GM12865 (cell line): ENCODE results near the gene CHMP4B.
A peak's percentile ranks its signal among the peaks of the same experiment; 100 is the strongest.

ENCODE experiments used
- DNase-seq: peaks from one replicate; pipeline ENCODE4 v3.0.0; 2010; ENCODE audit warnings: low read depth
- H3K4me3 ChIP-seq: 2 replicates; pipeline ENCODE4 v1.5.1; 2011; ENCODE audit warnings: mild to moderate bottlenecking, low read depth, low read length, control low read depth
- TF ChIP-seq, protein P1 (sequence below): IDR thresholded peaks from 2 replicates; pipeline ENCODE4 v1.5.1; 2011; ENCODE audit warnings: low read length, control low read depth, low read depth, inconsistent platforms; ENCODE audit not compliant: insufficient read depth; ENCODE audit errors: missing control alignments

The CHMP4B gene

GRCh38 chr20:33770005-33770404 is 41.1 kb upstream of the CHMP4B start:
- no peak for DNase-seq

DNA sequence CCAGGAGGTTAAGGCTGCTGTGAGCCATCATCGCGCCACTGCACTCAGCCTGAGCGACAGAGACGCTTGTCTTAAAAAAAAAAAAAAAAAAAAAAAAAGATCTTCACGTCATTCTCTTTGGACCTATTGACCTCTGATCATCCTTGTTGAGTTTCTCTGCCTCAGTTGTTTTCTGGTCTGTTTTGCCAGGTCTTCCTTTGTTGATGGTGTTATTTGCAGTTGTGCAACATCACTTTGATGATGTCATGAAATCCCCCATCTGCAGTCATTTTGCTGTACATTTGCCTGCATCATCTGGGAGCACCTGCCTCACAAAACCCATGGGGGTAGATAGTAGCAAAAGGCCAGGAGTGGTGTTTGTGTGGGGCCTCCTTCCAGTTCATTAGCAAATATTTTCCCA is 39.2 kb upstream of the CHMP4B start:
- no peak for DNase-seq
- no peak overlapping the region for H3K4me3 ChIP-seq
- TF ChIP-seq, protein P1, sequence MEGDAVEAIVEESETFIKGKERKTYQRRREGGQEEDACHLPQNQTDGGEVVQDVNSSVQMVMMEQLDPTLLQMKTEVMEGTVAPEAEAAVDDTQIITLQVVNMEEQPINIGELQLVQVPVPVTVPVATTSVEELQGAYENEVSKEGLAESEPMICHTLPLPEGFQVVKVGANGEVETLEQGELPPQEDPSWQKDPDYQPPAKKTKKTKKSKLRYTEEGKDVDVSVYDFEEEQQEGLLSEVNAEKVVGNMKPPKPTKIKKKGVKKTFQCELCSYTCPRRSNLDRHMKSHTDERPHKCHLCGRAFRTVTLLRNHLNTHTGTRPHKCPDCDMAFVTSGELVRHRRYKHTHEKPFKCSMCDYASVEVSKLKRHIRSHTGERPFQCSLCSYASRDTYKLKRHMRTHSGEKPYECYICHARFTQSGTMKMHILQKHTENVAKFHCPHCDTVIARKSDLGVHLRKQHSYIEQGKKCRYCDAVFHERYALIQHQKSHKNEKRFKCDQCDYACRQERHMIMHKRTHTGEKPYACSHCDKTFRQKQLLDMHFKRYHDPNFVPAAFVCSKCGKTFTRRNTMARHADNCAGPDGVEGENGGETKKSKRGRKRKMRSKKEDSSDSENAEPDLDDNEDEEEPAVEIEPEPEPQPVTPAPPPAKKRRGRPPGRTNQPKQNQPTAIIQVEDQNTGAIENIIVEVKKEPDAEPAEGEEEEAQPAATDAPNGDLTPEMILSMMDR, result no peak

More at GRCh38 chr20:33770005-33770404, 41.1 kb upstream of the CHMP4B start:
- TF ChIP-seq, protein P1, result no peak
- H3K4me3 ChIP-seq, result no peak overlapping the region

DNA sequence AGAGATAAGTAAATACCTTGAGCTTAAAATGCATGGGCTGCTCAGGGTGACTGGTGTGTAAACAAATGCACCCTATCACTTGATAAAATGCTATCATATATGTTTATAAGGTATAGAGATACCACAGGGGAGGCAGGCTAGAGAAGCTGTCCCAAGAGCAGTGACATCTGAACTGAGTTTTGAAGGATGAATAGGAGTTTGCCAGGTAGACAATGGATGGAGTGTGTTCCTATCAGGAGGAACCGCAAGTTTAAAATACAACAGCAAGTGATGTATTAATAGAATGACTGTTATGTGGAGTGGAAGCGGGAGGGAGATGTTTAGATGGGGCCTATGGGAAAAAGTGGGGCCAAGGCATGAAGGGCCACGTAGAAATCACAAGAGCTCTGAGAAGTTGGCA is 38.7 kb upstream of the CHMP4B start:
- TF ChIP-seq, protein P1, result no peak
- DNase-seq, result no peak
- H3K4me3 ChIP-seq, result no peak overlapping the region

GRCh38 chr20:33773412-33774089 is 37.6 kb upstream of the CHMP4B start:
- TF ChIP-seq, protein P1, result no peak
- DNase-seq, result peak; percentile 90
- no peak overlapping the region for H3K4me3 ChIP-seq

GRCh38 chr20:33777816-33778215 is 33.3 kb upstream of the CHMP4B start:
- no peak for DNase-seq
- TF ChIP-seq, protein P1, result no peak
- no peak overlapping the region for H3K4me3 ChIP-seq

DNA sequence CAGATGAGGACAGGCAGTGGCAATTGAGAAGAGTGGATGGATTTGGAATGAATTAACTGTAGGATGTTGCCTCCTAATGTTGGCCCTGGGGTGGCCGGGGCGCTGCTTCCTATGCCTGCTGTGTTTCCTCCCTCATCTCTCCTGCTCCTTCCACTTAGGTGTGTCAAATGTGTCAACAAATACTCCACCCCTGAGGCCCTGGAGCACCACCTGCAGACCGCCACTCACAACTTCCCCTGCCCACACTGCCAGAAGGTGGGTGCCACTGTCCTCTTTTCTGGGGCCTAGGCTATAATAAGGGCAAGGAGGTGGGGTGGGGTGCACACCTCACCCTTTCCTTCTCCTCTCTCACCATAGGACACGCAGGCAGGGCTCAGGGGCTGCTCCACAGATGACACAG is 30.0 kb upstream of the CHMP4B start:
- TF ChIP-seq, protein P1, result no peak
- DNase-seq, result no peak
- H3K4me3 ChIP-seq, result no peak overlapping the region

- TF ChIP-seq, protein P1, result no peak
- H3K4me3 ChIP-seq, result no peak overlapping the region
- DNase-seq, result no peak
Measured at GRCh38 chr20:33781945-33782344, 29.2 kb upstream of the CHMP4B start.
